Calu3 (cell line): Measurements from ENCODE around the gene SLC6A5. TPM values are rescaled to one million over a fixed set of nuclear protein-coding genes. Genes with fewer than 3 reads are reported as not detected.

Experiments
- BruUV-seq: library from RNA; stranded (reverse); fragments of 400-500 nt; replicated peaks from 2 replicates; lab custom pipeline; 2021; lab: Mats Ljungman, UMichigan
- CTCF ChIA-PET: fragments of 300-600 bp; sonication (Branson Sonifier 250); formaldehyde crosslinking; loops from one replicate; lab custom pipeline; 2022; ENCODE audit warnings: antibody characterized with exemption; lab: Charles Lee
- DNase-seq: peaks from one replicate; pipeline ENCODE4 v3.0.0; 2022
- H3K27ac Mint-ChIP-seq: one replicate; pipeline ENCODE4 v1.8.0; 2022; ENCODE audit warnings: mixed read lengths; ENCODE audit not compliant: unreplicated experiment
- H3K27me3 Mint-ChIP-seq: one replicate; pipeline ENCODE4 v1.8.0; 2022; ENCODE audit warnings: mixed read lengths; ENCODE audit not compliant: unreplicated experiment
- H3K36me3 Mint-ChIP-seq: one replicate; pipeline ENCODE4 v1.8.0; 2022; ENCODE audit warnings: mild to moderate bottlenecking, moderate library complexity, mixed read lengths; ENCODE audit not compliant: insufficient read depth, unreplicated experiment
- H3K4me1 Mint-ChIP-seq: one replicate; pipeline ENCODE4 v1.8.0; 2022; ENCODE audit warnings: mild to moderate bottlenecking, low read depth, mixed read lengths; ENCODE audit not compliant: unreplicated experiment
- H3K4me3 Mint-ChIP-seq: one replicate; pipeline ENCODE4 v1.8.0; 2022; ENCODE audit warnings: mild to moderate bottlenecking, low read depth, moderate library complexity, mixed read lengths; ENCODE audit not compliant: unreplicated experiment
- H3K9me3 Mint-ChIP-seq: one replicate; pipeline ENCODE4 v1.8.0; 2022; ENCODE audit warnings: low read depth, mixed read lengths; ENCODE audit not compliant: unreplicated experiment
- intact Hi-C: fragments of 100-400 bp; cut with micrococcal nuclease; formaldehyde crosslinking; loops from one replicate; pipeline ENCODE4 v1.10.0; 2022; ENCODE audit not compliant: unreplicated experiment
- total RNA-seq: library from RNA; stranded (reverse); gene quantifications from 2 replicates; pipeline ENCODE4 v1.2.3, GENCODE V29; 2022
- TF ChIP-seq, protein P1 (sequence below): fragments of 200-600 bp; IDR thresholded peaks from one replicate; pipeline ENCODE4 v1.8.0; 2022; ENCODE audit warnings: antibody characterized with exemption; ENCODE audit not compliant: unreplicated experiment

The SLC6A5 gene
- total RNA-seq, 1 experiment from 2014 or later, result not detected

- no peak for DNase-seq
- BruUV-seq, result no TSS peak
- no peaks in the 10 kb centered on the region for H3K4me1 Mint-ChIP-seq
- CTCF ChIA-PET, result interaction anchor here (1.0 to 1.2 kb wide), 2 partner anchors 12 kb away, joined by 3 to 4 read pairs; no protein-coding TSS in a partner anchor
- TF ChIP-seq, protein P1, sequence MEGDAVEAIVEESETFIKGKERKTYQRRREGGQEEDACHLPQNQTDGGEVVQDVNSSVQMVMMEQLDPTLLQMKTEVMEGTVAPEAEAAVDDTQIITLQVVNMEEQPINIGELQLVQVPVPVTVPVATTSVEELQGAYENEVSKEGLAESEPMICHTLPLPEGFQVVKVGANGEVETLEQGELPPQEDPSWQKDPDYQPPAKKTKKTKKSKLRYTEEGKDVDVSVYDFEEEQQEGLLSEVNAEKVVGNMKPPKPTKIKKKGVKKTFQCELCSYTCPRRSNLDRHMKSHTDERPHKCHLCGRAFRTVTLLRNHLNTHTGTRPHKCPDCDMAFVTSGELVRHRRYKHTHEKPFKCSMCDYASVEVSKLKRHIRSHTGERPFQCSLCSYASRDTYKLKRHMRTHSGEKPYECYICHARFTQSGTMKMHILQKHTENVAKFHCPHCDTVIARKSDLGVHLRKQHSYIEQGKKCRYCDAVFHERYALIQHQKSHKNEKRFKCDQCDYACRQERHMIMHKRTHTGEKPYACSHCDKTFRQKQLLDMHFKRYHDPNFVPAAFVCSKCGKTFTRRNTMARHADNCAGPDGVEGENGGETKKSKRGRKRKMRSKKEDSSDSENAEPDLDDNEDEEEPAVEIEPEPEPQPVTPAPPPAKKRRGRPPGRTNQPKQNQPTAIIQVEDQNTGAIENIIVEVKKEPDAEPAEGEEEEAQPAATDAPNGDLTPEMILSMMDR, result no peak
- H3K27me3 Mint-ChIP-seq, result peaks cover 83% of the 10 kb centered on the region
- no peaks in the 10 kb centered on the region for H3K36me3 Mint-ChIP-seq
- no peaks in the 10 kb centered on the region for H3K9me3 Mint-ChIP-seq
- no peak overlapping the region for H3K4me3 Mint-ChIP-seq
- no peak overlapping the region for H3K27ac Mint-ChIP-seq
- intact Hi-C loops, result no loop called here
These were observed 1.5 kb upstream of the SLC6A5 start for GRCh38 chr11:20597680-20598484.

DNA sequence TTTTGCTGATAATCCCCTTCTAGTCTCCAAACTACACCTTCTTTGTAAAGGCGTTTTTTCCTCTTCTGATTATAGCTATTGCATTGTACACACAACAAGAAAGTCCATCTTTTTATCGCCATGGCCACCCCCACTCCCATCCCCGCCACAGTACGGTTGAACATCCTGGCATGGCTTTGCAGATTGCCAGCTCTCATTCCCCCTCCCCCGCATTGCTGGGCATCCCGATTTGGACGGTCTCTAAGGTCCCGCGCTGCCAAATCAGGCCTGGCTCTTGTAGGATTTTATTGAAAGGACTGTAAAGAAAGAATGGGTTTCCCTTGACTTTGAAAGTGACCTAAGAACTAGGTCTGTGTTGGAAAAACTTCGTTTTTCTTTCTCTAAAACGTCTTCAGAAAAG, 916 bp upstream of the SLC6A5 start:
- Mint-ChIP-seq H3K4me3 (no peak overlapping the region), H3K9me3 (no peaks in the 10 kb centered on the region), H3K4me1 (no peaks in the 10 kb centered on the region), H3K27ac (no peak overlapping the region), H3K27me3 (peaks cover 83% of the 10 kb centered on the region), H3K36me3 (no peaks in the 10 kb centered on the region)
- TF ChIP-seq, protein P1, result no peak
- no TSS peak for BruUV-seq
- intact Hi-C loops, result no loop called here
- CTCF ChIA-PET, result interaction anchor here (1.0 to 1.2 kb wide), 2 partner anchors 12 kb away, joined by 3 to 4 read pairs; no protein-coding TSS in a partner anchor
- DNase-seq, result no peak

- Mint-ChIP-seq H3K4me1 (no peaks in the 10 kb centered on the region), H3K36me3 (no peaks in the 10 kb centered on the region), H3K4me3 (no peak overlapping the region), H3K27ac (no peak overlapping the region), H3K27me3 (peaks cover 82% of the 10 kb centered on the region), H3K9me3 (no peaks in the 10 kb centered on the region)
- no peak for DNase-seq
- CTCF ChIA-PET, result no interaction called here
- BruUV-seq, result no TSS peak
- TF ChIP-seq, protein P1, result no peak
- intact Hi-C loops, result no loop called here
These were observed 575 bp downstream of the SLC6A5 start for GRCh38 chr11:20600020-20600346.

- Mint-ChIP-seq H3K9me3 (no peaks in the 10 kb centered on the region), H3K36me3 (no peaks in the 10 kb centered on the region), H3K27me3 (peaks cover 84% of the 10 kb centered on the region), H3K4me3 (no peak overlapping the region), H3K4me1 (no peaks in the 10 kb centered on the region), H3K27ac (no peak overlapping the region)
- CTCF ChIA-PET, result no interaction called here
- TF ChIP-seq, protein P1, result no peak
- BruUV-seq, result no TSS peak
- intact Hi-C loops, result no loop called here
- no peak for DNase-seq
These were observed 1.1 kb downstream of the SLC6A5 start for GRCh38 chr11:20600551-20600950.
